Activated CD4-positive, alpha-beta T cell treated with anti-CD3 and anti-CD28 coated beads, Interleukin-2, amount 10 ng/mL, durations not matched to agents 7 days and 5 days (primary cell): ENCODE data around the gene IZUMO4. TPM values are rescaled to one million over a fixed set of nuclear protein-coding genes. Genes with fewer than 3 reads are reported as not detected.

Experiments used
- CTCF ChIA-PET: fragments of 350-600 bp; sonication (Branson Sonifier 250); formaldehyde crosslinking; loops from one replicate; lab custom pipeline; 2021; ENCODE audit warnings: antibody characterized with exemption; lab: Charles Lee
- POLR2A ChIA-PET: fragments of 350-600 bp; sonication (Branson Sonifier 250); formaldehyde crosslinking; loops from one replicate; lab custom pipeline; 2021; ENCODE audit warnings: antibody characterized with exemption; lab: Charles Lee
- DNase-seq: peaks from one replicate; pipeline ENCODE4 v3.0.0-alpha.2; 2020
- H3K27ac Mint-ChIP-seq: one replicate; pipeline ENCODE4 v1.8.0; 2021; ENCODE audit warnings: mild to moderate bottlenecking, moderate library complexity, mixed read lengths
- H3K27me3 Mint-ChIP-seq: one replicate; pipeline ENCODE4 v1.8.0; 2021; ENCODE audit warnings: mixed read lengths
- H3K36me3 Mint-ChIP-seq: one replicate; pipeline ENCODE4 v1.8.0; 2021; ENCODE audit warnings: low read depth, mixed read lengths
- H3K4me1 Mint-ChIP-seq: one replicate; pipeline ENCODE4 v1.8.0; 2021; ENCODE audit warnings: mixed read lengths
- H3K4me3 Mint-ChIP-seq: one replicate; pipeline ENCODE4 v1.8.0; 2021; ENCODE audit warnings: mild to moderate bottlenecking, moderate library complexity, mixed read lengths
- H3K9me3 Mint-ChIP-seq: one replicate; pipeline ENCODE4 v1.8.0; 2021; ENCODE audit warnings: mixed read lengths
- total RNA-seq, 2 experiments: library from RNA; stranded (reverse); gene quantifications; one replicate each; pipeline ENCODE4 v1.2.3, GENCODE V29; 2021

IZUMO4 gene
- total RNA-seq: 1 to 10 TPM; 7.5 to 9.9 TPM

- H3K4me3 Mint-ChIP-seq: peak within 1 kb of the TSS; percentile 99
- no peaks in the 10 kb centered on the region for H3K9me3 Mint-ChIP-seq
- CTCF ChIA-PET: interaction anchor here (0.8 to 4.4 kb wide), 5 partner anchors 9 to 55 kb away, joined by 3 to 33 read pairs (median 3); partner anchors contain the start of gene AP3D1
- peak; percentile 99 for DNase-seq
- H3K4me1 Mint-ChIP-seq: peaks cover 31% of the 10 kb centered on the region
- peak within 1 kb of the TSS; percentile 93 for H3K27ac Mint-ChIP-seq
- H3K27me3 Mint-ChIP-seq: no peaks in the 10 kb centered on the region
- peaks cover 30% of the 10 kb centered on the region for H3K36me3 Mint-ChIP-seq
- POLR2A ChIA-PET: no interaction called here
These were observed at the start of gene IZUMO4 for GRCh38 chr19:2096480-2097202. Gene IZUMO4 (plus strand): TSS chr19:2096915. CDS start chr19:2096946, 31 bp downstream.

GRCh38 chr19:2047076-2047448, 49.7 kb upstream of the IZUMO4 start:
- ChIA-PET CTCF (interaction anchor here (1.7 kb wide), 1 partner anchor 15 kb away, joined by 5 read pairs; no protein-coding TSS in a partner anchor), POLR2A (no interaction called here)
- H3K4me3 Mint-ChIP-seq: no peak overlapping the region
- H3K27me3 Mint-ChIP-seq: no peaks in the 10 kb centered on the region
- peaks cover 11% of the 10 kb centered on the region for H3K36me3 Mint-ChIP-seq
- no peaks in the 10 kb centered on the region for H3K9me3 Mint-ChIP-seq
- no peak for DNase-seq
- H3K4me1 Mint-ChIP-seq: peaks cover 49% of the 10 kb centered on the region
- no peak overlapping the region for H3K27ac Mint-ChIP-seq

GRCh38 chr19:2047449-2048103, 49.1 kb upstream of the IZUMO4 start:
- CTCF ChIA-PET: interaction anchor here (1.7 kb wide), 1 partner anchor 15 kb away, joined by 5 read pairs; no protein-coding TSS in a partner anchor
- peaks cover 48% of the 10 kb centered on the region for H3K4me1 Mint-ChIP-seq
- POLR2A ChIA-PET: no interaction called here
- H3K36me3 Mint-ChIP-seq: peaks cover 11% of the 10 kb centered on the region
- no peaks in the 10 kb centered on the region for H3K27me3 Mint-ChIP-seq
- no peak overlapping the region for H3K4me3 Mint-ChIP-seq
- no peak overlapping the region for H3K27ac Mint-ChIP-seq
- no peak for DNase-seq
- no peaks in the 10 kb centered on the region for H3K9me3 Mint-ChIP-seq

GRCh38 chr19:2048104-2048958, 48.4 kb upstream of the IZUMO4 start:
- Mint-ChIP-seq H3K4me3 (peak overlapping the region; percentile 83), H3K36me3 (peaks cover 10% of the 10 kb centered on the region), H3K4me1 (peaks cover 42% of the 10 kb centered on the region), H3K9me3 (no peaks in the 10 kb centered on the region), H3K27ac (peak overlapping the region; percentile 31), H3K27me3 (no peaks in the 10 kb centered on the region)
- no peak for DNase-seq
- ChIA-PET POLR2A (no interaction called here), CTCF (interaction anchor here (0.6 to 1.7 kb wide), 4 partner anchors 16 to 1259 kb away, joined by 3 to 5 read pairs (median 4); no protein-coding TSS in a partner anchor)

- H3K27me3 Mint-ChIP-seq: no peaks in the 10 kb centered on the region
- CTCF ChIA-PET: interaction anchor here (0.6 to 1.7 kb wide), 3 partner anchors 17 to 79 kb away, joined by 3 to 5 read pairs (median 3); no protein-coding TSS in a partner anchor
These were observed 47.6 kb upstream of the IZUMO4 start for GRCh38 chr19:2048959-2049740.

GRCh38 chr19:2049741-2050348, 46.9 kb upstream of the IZUMO4 start:
- Mint-ChIP-seq H3K27me3 (no peaks in the 10 kb centered on the region), H3K27ac (peak overlapping the region; percentile 82), H3K4me1 (peaks cover 44% of the 10 kb centered on the region), H3K36me3 (peaks cover 6% of the 10 kb centered on the region), H3K4me3 (peak overlapping the region; percentile 83), H3K9me3 (no peaks in the 10 kb centered on the region)
- DNase-seq: peak; percentile 74
- CTCF ChIA-PET: no interaction called here
- POLR2A ChIA-PET: no interaction called here

More at GRCh38 chr19:2048959-2049740, 47.6 kb upstream of the IZUMO4 start:
- H3K27ac Mint-ChIP-seq: peak overlapping the region; percentile 82
- no peaks in the 10 kb centered on the region for H3K9me3 Mint-ChIP-seq
- POLR2A ChIA-PET: no interaction called here
- DNase-seq: no peak
- H3K4me3 Mint-ChIP-seq: peak overlapping the region; percentile 83
- H3K4me1 Mint-ChIP-seq: peaks cover 40% of the 10 kb centered on the region
- peaks cover 6% of the 10 kb centered on the region for H3K36me3 Mint-ChIP-seq

GRCh38 chr19:2050349-2050990, 46.2 kb upstream of the IZUMO4 start:
- ChIA-PET CTCF (no interaction called here), POLR2A (no interaction called here)
- no peak for DNase-seq
- H3K4me1 Mint-ChIP-seq: peaks cover 48% of the 10 kb centered on the region
- H3K36me3 Mint-ChIP-seq: peaks cover 6% of the 10 kb centered on the region
- H3K9me3 Mint-ChIP-seq: no peaks in the 10 kb centered on the region
- H3K27me3 Mint-ChIP-seq: no peaks in the 10 kb centered on the region
- peak overlapping the region; percentile 83 for H3K4me3 Mint-ChIP-seq
- H3K27ac Mint-ChIP-seq: peak overlapping the region; percentile 82

GRCh38 chr19:2050991-2051772, 45.5 kb upstream of the IZUMO4 start, which contains the start of gene MKNK2:
Gene MKNK2 (minus strand): TSS chr19:2051244. CDS start chr19:2050851, 393 bp downstream.
- Mint-ChIP-seq H3K27me3 (no peaks in the 10 kb centered on the region), H3K4me3 (peak within 1 kb of the TSS; percentile 83), H3K27ac (peak within 1 kb of the TSS; percentile 91), H3K36me3 (peaks cover 6% of the 10 kb centered on the region), H3K9me3 (no peaks in the 10 kb centered on the region), H3K4me1 (peaks cover 52% of the 10 kb centered on the region)
- CTCF ChIA-PET: interaction anchor here (0.9 to 1.7 kb wide), 7 partner anchors 9 to 121 kb away, joined by 3 to 12 read pairs (median 4); no protein-coding TSS in a partner anchor
- peak; percentile 92 for DNase-seq
- POLR2A ChIA-PET: interaction anchor here (0.6 to 1.4 kb wide), 2 partner anchors 9 to 19 kb away, joined by 5 to 9 read pairs; no protein-coding TSS in a partner anchor

GRCh38 chr19:2051773-2052704, 44.7 kb upstream of the IZUMO4 start:
- H3K9me3 Mint-ChIP-seq: no peaks in the 10 kb centered on the region
- H3K4me1 Mint-ChIP-seq: peaks cover 55% of the 10 kb centered on the region
- peaks cover 6% of the 10 kb centered on the region for H3K36me3 Mint-ChIP-seq
- POLR2A ChIA-PET: interaction anchor here (0.5 to 1.4 kb wide), 4 partner anchors 10 to 143 kb away, joined by 3 to 9 read pairs (median 4); no protein-coding TSS in a partner anchor
- H3K4me3 Mint-ChIP-seq: peak overlapping the region; percentile 68
- H3K27me3 Mint-ChIP-seq: no peaks in the 10 kb centered on the region
- peak; percentile 58 for DNase-seq
- peak overlapping the region; percentile 91 for H3K27ac Mint-ChIP-seq
- CTCF ChIA-PET: interaction anchor here (0.8 to 1.7 kb wide), 10 partner anchors 9 to 194 kb away, joined by 3 to 12 read pairs (median 4); no protein-coding TSS in a partner anchor
